Suprapubic skin (tissue), 4 donors: Measurements from ENCODE around the gene CD300E. TPM values are rescaled to one million over a fixed set of nuclear protein-coding genes. Genes with fewer than 3 reads are reported as not detected.

Source experiments
- DNase-seq, 2 donors: peaks; one replicate each; pipeline ENCODE4 v3.0.0-alpha.2; 2019; ENCODE audit warnings: low spot score in 2 of 2
- H3K27ac ChIP-seq: fragments of 200-600 bp; sonication (generic); one replicate; pipeline ENCODE4 v1.5.1; 2019
- H3K27me3 ChIP-seq: fragments of 200-600 bp; sonication (generic); one replicate; pipeline ENCODE4 v1.5.1; 2019
- H3K36me3 ChIP-seq: fragments of 200-600 bp; sonication (generic); one replicate; pipeline ENCODE4 v1.5.1; 2019
- H3K4me1 ChIP-seq: fragments of 200-600 bp; sonication (generic); one replicate; pipeline ENCODE4 v1.5.1; 2019
- H3K4me3 ChIP-seq: fragments of 200-600 bp; sonication (generic); one replicate; pipeline ENCODE4 v1.5.1; 2019; ENCODE audit warnings: mild to moderate bottlenecking
- H3K9me3 ChIP-seq: fragments of 200-600 bp; sonication (generic); one replicate; pipeline ENCODE4 v1.5.1; 2019
- CTCF ChIP-seq, 2 donors: fragments of 200-600 bp in 1 of 2; fragments of 450-650 bp in 1 of 2; sonication (generic) in 1 of 2; IDR thresholded peaks; one replicate each; pipeline ENCODE4 v1.5.1; 2016 to 2019; ENCODE audit warnings: antibody characterized with exemption in 2 of 2, mild to moderate bottlenecking in 1 of 2, moderate library complexity in 1 of 2
- EP300 ChIP-seq: sonication (generic); formaldehyde crosslinking; IDR thresholded peaks from one replicate; pipeline ENCODE4 v1.6.1; 2017; ENCODE audit warnings: antibody characterized with exemption
- POLR2A ChIP-seq, 2 donors: fragments of 450-650 bp; IDR thresholded peaks; one replicate each; pipeline ENCODE4 v1.6.1; 2017; ENCODE audit warnings: antibody characterized with exemption in 2 of 2, mild to moderate bottlenecking in 2 of 2, moderate library complexity in 2 of 2
- POLR2AphosphoS5 ChIP-seq, 3 donors: sonication (generic); formaldehyde crosslinking; IDR thresholded peaks; one replicate each; pipeline ENCODE4 v1.6.1; 2017; ENCODE audit warnings: antibody characterized with exemption in 3 of 3
- WGBS: methylation state at CpG from one replicate; pipeline ENCODE4 v1.1.5; 2018; 5-methylcytosine and 5-hydroxymethylcytosine counted together
- total RNA-seq, 4 donors: library from RNA; depleted of rRNA; stranded (reverse); fragments of >200 nt; gene quantifications; one replicate each; pipeline ENCODE4 v1.1.0, GENCODE V29; 2016

Gene CD300E
- total RNA-seq, 4 donors from 2014 or later, result 0.24 TPM; not detected in 3

- H3K36me3 ChIP-seq, result no peaks in the 10 kb centered on the region
- 25% methylated on average over 5 of the region's 5 CpGs for WGBS
- H3K4me1 ChIP-seq, result peaks cover 10% of the 10 kb centered on the region
- H3K9me3 ChIP-seq, result no peaks in the 10 kb centered on the region
- DNase-seq, result no peak
- TF ChIP-seq EP300, result no peak
- TF ChIP-seq CTCF (IDR thresholded peaks at IDR 0.05), result no peak
- no peak for TF ChIP-seq POLR2A (IDR thresholded peaks at IDR 0.05)
- TF ChIP-seq POLR2AphosphoS5 (IDR thresholded peaks at IDR 0.05), result no peak
- no peak overlapping the region for H3K27ac ChIP-seq
- H3K4me3 ChIP-seq, result no peak overlapping the region
- peaks cover 25% of the 10 kb centered on the region for H3K27me3 ChIP-seq
Observed at GRCh38 chr17:74565126-74565525, 58.4 kb downstream of the CD300E start.

GRCh38 chr17:74563358-74563757, 60.2 kb downstream of the CD300E start:
- no peak for TF ChIP-seq POLR2A (IDR thresholded peaks at IDR 0.05)
- no peak for TF ChIP-seq POLR2AphosphoS5 (IDR thresholded peaks at IDR 0.05)
- no peak for TF ChIP-seq CTCF (IDR thresholded peaks at IDR 0.05)
- TF ChIP-seq EP300, result no peak
- H3K36me3 ChIP-seq, result no peaks in the 10 kb centered on the region
- WGBS, result 90% methylated on average over 1 of the region's 1 CpG
- H3K9me3 ChIP-seq, result no peaks in the 10 kb centered on the region
- H3K4me3 ChIP-seq, result no peak overlapping the region
- peaks cover 25% of the 10 kb centered on the region for H3K27me3 ChIP-seq
- DNase-seq, result no peak
- no peak overlapping the region for H3K27ac ChIP-seq
- no peaks in the 10 kb centered on the region for H3K4me1 ChIP-seq

GRCh38 chr17:74561586-74561985, 62.0 kb downstream of the CD300E start:
- Histone ChIP-seq H3K27ac (no peak overlapping the region), H3K4me3 (no peak overlapping the region), H3K36me3 (no peaks in the 10 kb centered on the region), H3K9me3 (no peaks in the 10 kb centered on the region), H3K4me1 (no peaks in the 10 kb centered on the region), H3K27me3 (peaks cover 22% of the 10 kb centered on the region)
- 52% methylated on average over 3 of the region's 3 CpGs for WGBS
- no peak for TF ChIP-seq POLR2A (IDR thresholded peaks at IDR 0.05)
- TF ChIP-seq EP300, result no peak
- no peak for TF ChIP-seq CTCF (IDR thresholded peaks at IDR 0.05)
- TF ChIP-seq POLR2AphosphoS5 (IDR thresholded peaks at IDR 0.05), result no peak
- no peak for DNase-seq

Other genes with a start within 250 kb of the CD300E start
- gene GPRC5C, start 191.7 kb downstream of the CD300E start, total RNA-seq, result 100 to 1,000 TPM in 1 of 4 donors, 10 to 100 TPM in 3; 72.0 to 106 (median 91.5) TPM
- 1 to 10 TPM; 1.4 to 6.3 (median 2.9) TPM for gene CD300A, start 157.1 kb downstream of the CD300E start, total RNA-seq
- not detected for gene CD300LB, start 92.3 kb downstream of the CD300E start, total RNA-seq
- gene CD300C, start 77.6 kb downstream of the CD300E start, total RNA-seq, result under 1 TPM; 0.31 to 0.80 (median 0.53) TPM
- gene CD300H, start 56.2 kb downstream of the CD300E start, total RNA-seq, result not detected
- not detected for gene CD300LD, start 31.5 kb downstream of the CD300E start, total RNA-seq
- gene CD300LF, start 89.2 kb upstream of the CD300E start, total RNA-seq, result not detected
- under 1 TPM in 2 of 4 donors, not detected in 2; 0.32 to 0.38 TPM for gene RAB37, start 113.5 kb upstream of the CD300E start, total RNA-seq
- gene NHERF1, start 124.9 kb upstream of the CD300E start, total RNA-seq, result 10 to 100 TPM; 21.1 to 53.8 (median 42.0) TPM
- 10 to 100 TPM; 21.0 to 32.7 (median 24.4) TPM for gene NAT9, start 152.6 kb upstream of the CD300E start, total RNA-seq
- gene GRIN2C, start 236.1 kb upstream of the CD300E start, total RNA-seq, result under 1 TPM in 1 of 4 donors, not detected in 3; 0.13 TPM
- gene FDXR, start 249.3 kb upstream of the CD300E start, total RNA-seq, result 10 to 100 TPM; 19.1 to 34.1 (median 24.7) TPM